ENCODE data around the gene SGCA.

The SGCA gene

GRCh38 chr17:50209472-50210239, 43.9 kb downstream of the SGCA start:
- no peak for DNase-seq (ENCODE audit: low spot score)

- DNase-seq (ENCODE audit: low spot score): no peak
Measured at GRCh38 chr17:50210240-50211225, 44.7 kb downstream of the SGCA start.

DNA sequence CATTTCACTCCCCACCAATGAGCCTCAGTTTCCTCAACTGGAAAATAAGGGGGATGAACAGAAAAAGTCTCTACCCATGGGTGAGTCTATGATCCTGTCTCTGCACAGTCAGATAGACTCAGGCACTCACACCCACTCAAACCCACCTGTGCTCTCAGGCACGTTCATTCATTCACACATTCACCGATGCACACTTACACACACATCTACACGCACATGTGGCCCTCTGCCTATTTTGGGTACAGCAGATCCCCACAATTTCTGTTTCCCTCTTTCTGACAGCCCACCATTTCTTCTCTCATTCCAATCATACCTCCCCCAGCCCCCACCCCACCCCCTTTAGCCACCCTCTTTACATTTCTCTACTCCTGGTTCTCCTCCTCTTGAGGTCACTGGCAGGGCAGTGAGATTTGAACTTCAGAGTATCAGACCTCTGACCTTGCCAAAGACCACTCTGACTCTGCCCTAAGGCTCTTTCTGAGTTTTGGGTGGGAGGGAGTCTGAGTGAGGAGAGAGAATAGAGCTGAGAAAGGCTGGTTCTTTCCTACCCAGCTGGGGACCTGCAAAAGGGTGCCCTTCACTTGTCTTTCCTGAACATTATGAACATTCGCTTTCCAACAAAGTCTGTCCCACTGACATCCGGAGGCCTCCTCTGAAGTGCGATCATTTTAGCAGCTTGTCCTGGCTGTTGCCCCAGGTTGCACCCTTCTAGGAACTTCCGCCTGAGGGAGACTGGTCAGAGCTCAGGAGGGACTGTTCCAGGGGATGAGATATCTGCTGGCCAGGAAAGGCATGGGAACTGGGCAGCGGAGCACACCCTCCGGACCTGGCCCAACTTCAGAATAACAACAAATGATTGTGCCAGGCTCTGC, 45.7 kb downstream of the SGCA start:
- DNase-seq (ENCODE audit: low spot score): no peak

DNA sequence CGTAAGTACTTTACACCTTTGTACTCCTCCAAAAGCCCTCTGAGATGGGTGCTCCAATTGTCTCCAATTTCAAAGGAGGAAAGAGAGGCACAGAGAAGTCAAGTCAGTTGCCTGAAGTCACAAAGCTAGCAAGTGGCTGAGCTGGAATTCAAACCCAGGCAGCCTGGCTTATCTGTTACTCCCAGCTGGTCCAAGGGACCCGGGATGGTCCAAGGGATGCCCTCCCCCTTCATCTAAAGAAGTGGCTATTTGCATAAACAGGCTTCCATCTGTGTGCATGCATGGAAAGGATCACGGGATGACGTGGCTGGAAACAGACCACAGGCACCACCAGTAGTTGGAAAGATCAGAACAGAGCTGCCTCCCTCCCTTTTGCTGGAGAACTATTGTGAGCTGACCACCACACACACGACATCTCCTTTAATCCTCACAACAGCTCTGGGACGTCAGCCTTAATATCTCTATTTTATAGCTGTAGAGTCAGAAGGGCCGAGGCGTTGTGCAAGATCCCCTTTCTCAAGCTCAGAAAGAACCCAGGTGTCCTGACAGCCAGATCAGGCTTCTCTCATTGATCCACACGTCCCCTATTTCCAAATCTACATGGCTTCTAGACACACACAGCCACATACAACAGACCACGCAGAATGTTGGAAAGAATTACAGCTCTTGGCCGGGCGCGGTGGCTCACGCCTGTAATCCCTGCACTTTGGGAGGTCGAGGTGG, 46.5 kb downstream of the SGCA start:
- no peak for DNase-seq (ENCODE audit: low spot score)

GRCh38 chr17:50213026-50214022, 47.5 kb downstream of the SGCA start:
- no peak for DNase-seq (ENCODE audit: low spot score)

- no peak for DNase-seq (ENCODE audit: low spot score)
Measured at GRCh38 chr17:50214976-50215760, 49.4 kb downstream of the SGCA start.

DNA sequence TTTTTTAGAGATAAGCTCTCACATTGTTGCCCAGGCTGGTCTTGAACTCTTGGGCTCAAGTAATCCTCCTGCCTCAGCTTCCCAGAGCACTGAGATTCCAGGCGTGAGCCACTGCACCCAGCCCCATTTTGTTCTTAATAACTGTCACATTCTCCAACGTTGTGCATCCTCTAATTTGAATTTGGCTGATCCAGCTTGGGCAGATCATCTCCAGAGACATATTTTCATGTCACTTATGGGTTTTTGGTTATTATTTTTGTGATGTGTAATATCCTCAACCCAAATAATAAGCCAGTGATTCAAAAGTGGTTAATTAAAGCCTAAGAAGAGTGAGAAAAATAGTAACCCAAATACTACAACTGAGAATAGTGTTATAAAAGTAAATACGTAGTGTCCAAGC, 51.8 kb downstream of the SGCA start:
- DNase-seq (ENCODE audit: low spot score): no peak

- DNase-seq (ENCODE audit: low spot score): no peak
Measured at GRCh38 chr17:50218071-50218759, 52.4 kb downstream of the SGCA start.

DNA sequence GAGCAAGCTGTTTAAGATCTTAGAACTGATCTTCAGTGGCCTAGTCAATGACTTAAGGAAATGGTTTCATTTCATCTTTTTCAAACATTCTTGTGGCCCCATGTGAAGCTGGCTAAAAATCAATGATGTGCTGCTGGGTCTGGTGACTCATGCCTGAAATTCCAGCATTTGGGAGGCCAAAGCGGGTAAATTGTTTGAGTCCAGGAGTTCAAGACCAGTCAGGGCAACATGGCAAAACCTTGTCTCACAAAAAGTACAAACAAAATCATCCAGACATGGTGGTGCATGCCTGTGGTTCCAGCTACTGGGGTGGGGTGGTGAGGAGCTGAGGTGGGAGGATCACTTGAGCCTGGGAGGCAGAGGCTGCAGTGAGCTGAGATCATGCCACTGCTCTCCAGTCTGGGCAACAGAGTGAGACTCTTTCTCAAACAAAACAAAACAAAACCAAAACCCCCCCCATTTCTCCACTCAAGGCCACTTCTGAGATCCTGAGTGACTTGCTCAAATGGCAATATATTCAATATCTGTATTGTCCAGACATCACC, 53.0 kb downstream of the SGCA start:
- no peak for DNase-seq (ENCODE audit: low spot score)

DNA sequence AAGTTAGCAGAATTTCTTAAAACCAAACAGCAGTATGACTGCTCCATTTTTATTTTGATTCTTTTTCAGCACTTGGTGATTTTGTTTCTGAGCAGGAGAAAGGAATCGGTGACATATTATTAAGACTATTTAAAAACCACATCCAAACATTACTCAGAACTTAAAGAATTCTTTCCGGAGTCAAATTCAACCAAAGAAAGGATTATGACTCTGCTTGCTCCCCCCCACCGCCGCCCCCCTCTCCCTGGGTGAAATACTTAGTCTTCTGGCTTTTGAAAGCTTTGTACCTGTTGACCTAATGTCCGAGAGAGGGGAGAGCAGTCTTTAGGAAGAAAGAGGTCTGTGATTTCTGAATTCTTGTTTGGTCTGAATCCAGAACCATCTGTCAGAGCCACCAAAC, 53.5 kb downstream of the SGCA start:
- no peak for DNase-seq (ENCODE audit: low spot score)

DNA sequence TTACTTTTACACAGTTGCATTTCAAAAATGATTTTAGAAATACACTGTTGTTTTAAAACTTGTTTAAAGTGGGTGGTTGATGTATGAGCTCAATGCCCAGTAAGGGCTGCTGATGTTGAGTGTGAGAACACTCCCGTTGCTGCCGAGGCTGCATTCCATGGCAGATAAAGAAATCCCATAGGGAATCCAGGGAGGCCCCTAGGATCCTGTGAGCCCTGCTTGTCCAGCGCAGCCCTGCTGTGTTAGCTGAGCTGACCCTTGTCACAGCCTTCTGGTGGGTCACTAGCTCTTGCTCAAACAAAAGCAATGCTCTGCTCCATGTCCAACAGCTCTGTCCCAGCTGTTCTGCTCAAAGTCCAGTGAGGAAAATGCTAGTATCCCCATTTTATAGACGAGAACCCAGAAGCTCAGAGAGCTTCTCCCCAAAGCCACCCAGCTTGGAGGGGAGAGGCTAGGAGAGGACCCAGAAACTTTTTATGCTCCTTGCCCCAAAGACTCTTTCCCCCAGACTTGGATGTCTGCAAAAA, 54.2 kb downstream of the SGCA start:
- no peak for DNase-seq (ENCODE audit: low spot score)

DNA sequence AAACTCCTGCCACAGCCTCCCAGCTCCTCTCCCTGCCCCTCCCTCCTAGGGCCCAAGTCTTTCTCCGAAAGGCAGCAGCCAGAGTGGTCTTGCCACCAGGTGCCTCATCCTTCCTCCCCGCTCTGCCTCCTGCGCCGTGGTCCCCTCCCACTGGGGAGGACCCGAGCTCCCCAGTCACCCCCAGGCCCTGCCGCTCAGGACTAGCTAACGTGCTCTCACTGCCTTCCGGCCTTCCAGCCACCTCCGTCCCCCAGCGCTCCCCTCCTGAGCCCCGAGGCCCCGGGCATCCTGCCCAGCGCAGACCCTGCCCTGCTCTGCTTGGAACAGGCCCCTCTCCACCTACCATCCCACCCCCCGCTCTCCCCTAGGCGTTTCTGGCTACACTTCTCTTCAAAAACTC, 55.0 kb downstream of the SGCA start:
- DNase-seq (ENCODE audit: low spot score): no peak

DNA sequence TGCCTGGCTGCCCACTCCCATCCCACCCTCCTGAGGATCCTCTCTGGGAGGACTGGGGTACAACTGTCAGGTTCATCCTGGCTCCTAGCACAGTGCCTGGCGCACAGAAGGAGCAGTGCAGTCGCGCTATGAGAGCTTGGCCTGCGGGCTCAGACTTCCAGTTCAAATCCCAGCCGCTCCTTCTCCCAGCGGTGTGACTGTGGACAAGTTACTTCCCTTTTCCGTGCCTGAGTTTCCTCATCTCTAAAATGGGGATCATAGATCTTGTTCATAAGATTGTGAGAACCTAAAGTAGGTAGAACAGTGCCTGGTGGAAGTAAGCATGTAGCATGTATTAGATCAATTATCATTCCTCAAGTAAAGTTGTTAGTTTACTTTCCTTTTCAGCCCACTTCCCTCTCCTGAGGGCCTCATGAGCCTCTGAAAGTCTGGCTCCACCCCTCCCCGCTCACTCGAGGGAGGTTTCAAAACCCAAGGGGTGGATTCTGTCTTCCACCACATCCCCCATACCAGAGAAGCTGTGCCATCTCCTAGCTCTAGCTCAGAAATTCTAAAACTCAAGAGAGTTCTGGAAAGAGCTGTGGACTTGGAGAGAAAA, 55.6 kb downstream of the SGCA start:
- DNase-seq (ENCODE audit: low spot score): no peak

DNA sequence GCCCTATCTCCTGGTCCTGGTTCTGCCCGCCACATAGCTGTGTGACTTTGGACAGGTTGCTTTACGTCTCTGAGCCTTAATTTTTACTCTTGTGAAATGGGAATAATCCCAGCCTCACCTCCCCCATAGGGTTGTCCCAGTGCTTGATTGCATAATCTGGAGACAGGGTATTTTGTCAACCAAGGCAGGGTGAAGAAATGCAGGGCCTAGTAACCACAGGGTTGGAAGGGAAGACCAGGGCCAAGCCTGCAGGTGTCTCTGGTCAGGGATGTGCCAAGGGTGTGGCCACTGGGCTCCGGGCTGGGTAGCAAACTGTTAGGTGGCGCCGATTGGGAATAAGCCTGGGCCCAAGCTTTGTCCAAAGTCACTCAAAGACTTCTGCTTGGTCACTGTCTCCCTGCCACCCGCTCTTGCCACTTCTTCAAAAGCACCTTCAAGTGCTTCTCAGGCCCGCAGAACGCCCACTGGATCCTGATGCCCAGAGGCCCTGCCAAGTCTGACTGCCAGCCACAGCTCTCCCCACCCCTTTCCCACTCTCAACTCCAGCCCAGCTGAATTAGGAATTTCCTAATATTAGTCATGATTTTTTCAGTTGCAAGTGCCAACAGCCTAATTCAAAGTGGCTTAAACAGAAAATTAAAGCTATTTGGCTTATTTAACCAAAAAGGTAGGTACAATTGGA, 56.2 kb downstream of the SGCA start:
- DNase-seq (ENCODE audit: low spot score): no peak

- DNase-seq (ENCODE audit: low spot score): no peak
Measured at GRCh38 chr17:50222922-50223321, 57.1 kb downstream of the SGCA start.

All from pons (tissue), 1 donor.